UCSD-AML1 (cell line): Measurements from ENCODE around the gene TPX2.

Source experiments
- DNase-seq: peaks from one replicate; lab custom pipeline; 2025; ENCODE audit not compliant: unreplicated experiment; lab: John Stamatoyannopoulos, UW

TPX2 gene

GRCh38 chr20:31705598-31706597, 33.2 kb upstream of the TPX2 start:
- no peak for DNase-seq

- DNase-seq, result peak; percentile 36
These were observed 32.4 kb upstream of the TPX2 start for GRCh38 chr20:31706607-31707257.

- no peak for DNase-seq
These were observed 31.9 kb upstream of the TPX2 start for GRCh38 chr20:31707258-31707615.

GRCh38 chr20:31707994-31708735, 30.9 kb upstream of the TPX2 start:
- no peak for DNase-seq

- DNase-seq, result no peak
These were observed 30.2 kb upstream of the TPX2 start for GRCh38 chr20:31708736-31709534.

GRCh38 chr20:31709939-31710338, 29.2 kb upstream of the TPX2 start:
- DNase-seq, result no peak

- no peak for DNase-seq
These were observed 28.5 kb upstream of the TPX2 start for GRCh38 chr20:31710423-31711108.

- no peak for DNase-seq
These were observed 27.6 kb upstream of the TPX2 start for GRCh38 chr20:31711179-31712111.

GRCh38 chr20:31712112-31712553, 27.0 kb upstream of the TPX2 start:
- DNase-seq, result no peak

- DNase-seq, result no peak
These were observed 26.4 kb upstream of the TPX2 start for GRCh38 chr20:31712564-31713311.

GRCh38 chr20:31713312-31714273, 25.5 kb upstream of the TPX2 start:
- DNase-seq, result no peak

- DNase-seq, result no peak
These were observed 23.3 kb upstream of the TPX2 start for GRCh38 chr20:31715766-31716165.

GRCh38 chr20:31716351-31716750, 22.7 kb upstream of the TPX2 start:
- DNase-seq, result no peak

GRCh38 chr20:31716818-31717477, 22.1 kb upstream of the TPX2 start:
- no peak for DNase-seq

GRCh38 chr20:31717478-31718201, 21.4 kb upstream of the TPX2 start:
- DNase-seq, result no peak
